Stimulated activated CD4-positive, alpha-beta T cell treated with anti-CD3 and anti-CD28 coated beads, Interleukin-15, amount 100 ng/mL, for 1 hour (primary cell): ENCODE data around the gene NRF1.

Experiments used
- DNase-seq, 2 donors: peaks; one replicate each; pipeline ENCODE4 v3.0.0-alpha.2; 2020; ENCODE audit warnings: low read depth in 1 of 2, low spot score in 1 of 2

The NRF1 gene

GRCh38 chr7:129769400-129769774 is 157.9 kb downstream of the NRF1 start:
- no peak for DNase-seq

GRCh38 chr7:129769866-129770808 is 158.6 kb downstream of the NRF1 start:
- DNase-seq, result no peak

GRCh38 chr7:129771201-129771927 is 159.8 kb downstream of the NRF1 start:
- no peak for DNase-seq

GRCh38 chr7:129771928-129772479 is 160.5 kb downstream of the NRF1 start:
- DNase-seq, result no peak

GRCh38 chr7:129772646-129773280 is 161.2 kb downstream of the NRF1 start:
- no peak for DNase-seq

- DNase-seq, result no peak
These were observed 161.8 kb downstream of the NRF1 start for GRCh38 chr7:129773328-129773731.

GRCh38 chr7:129773871-129774270 is 162.4 kb downstream of the NRF1 start:
- no peak for DNase-seq

GRCh38 chr7:129774359-129774758 is 162.8 kb downstream of the NRF1 start:
- DNase-seq, result no peak

GRCh38 chr7:129774871-129775694 is 163.6 kb downstream of the NRF1 start:
- DNase-seq, result no peak

- no peak for DNase-seq
These were observed 164.3 kb downstream of the NRF1 start for GRCh38 chr7:129775695-129776361.

- DNase-seq, result no peak
These were observed 164.8 kb downstream of the NRF1 start for GRCh38 chr7:129776362-129776722.

GRCh38 chr7:129777195-129777844 is 165.8 kb downstream of the NRF1 start:
- DNase-seq, result no peak

GRCh38 chr7:129777993-129778769 is 166.7 kb downstream of the NRF1 start:
- no peak for DNase-seq

GRCh38 chr7:129778770-129779601 is 167.5 kb downstream of the NRF1 start:
- no peak for DNase-seq

GRCh38 chr7:129779602-129780256 is 168.2 kb downstream of the NRF1 start:
- peak in 1 of 2 donors; percentile 18 for DNase-seq

- DNase-seq, result peak; percentile 30 to 74
These were observed 168.9 kb downstream of the NRF1 start for GRCh38 chr7:129780257-129780973.
